Activated naive CD4-positive, alpha-beta T cell treated with anti-CD3 and anti-CD28 coated beads, Interleukin-2, amount 50 U/mL, for 16 hours (primary cell): Measurements from ENCODE around the gene KCNJ12.
"Not testable (repeated sequence)": the region's sequence is repeated elsewhere in the genome, so short reads cannot be mapped to it uniquely, and the experiment has no call there.

Experiments
- DNase-seq: peaks from one replicate; pipeline ENCODE4 v3.0.0-alpha.2; 2020

The KCNJ12 gene

GRCh38 chr17:21408766-21409300 lies 32.7 kb downstream of the KCNJ12 start:
- DNase-seq, result peak; percentile 5

- peak; percentile 4 for DNase-seq
These were observed 33.2 kb downstream of the KCNJ12 start for GRCh38 chr17:21409388-21409787.

- DNase-seq, result peak; percentile 8
These were observed 33.8 kb downstream of the KCNJ12 start for GRCh38 chr17:21409971-21410370.

- peak; percentile 2 for DNase-seq
These were observed 34.2 kb downstream of the KCNJ12 start for GRCh38 chr17:21410371-21410770.

GRCh38 chr17:21410906-21411678 lies 34.9 kb downstream of the KCNJ12 start:
- DNase-seq, result peak; percentile 4

GRCh38 chr17:21411679-21412205 lies 35.6 kb downstream of the KCNJ12 start:
- DNase-seq, result not testable (repeated sequence)

GRCh38 chr17:21412207-21412681 lies 36.1 kb downstream of the KCNJ12 start:
- DNase-seq, result peak; percentile 5

GRCh38 chr17:21413570-21414279 lies 37.6 kb downstream of the KCNJ12 start:
- peak; percentile 2 for DNase-seq

- peak; percentile 8 for DNase-seq
These were observed 38.5 kb downstream of the KCNJ12 start for GRCh38 chr17:21414616-21415015.

GRCh38 chr17:21415166-21415990 lies 39.2 kb downstream of the KCNJ12 start:
- DNase-seq, result peak; percentile 9

GRCh38 chr17:21416471-21416981 lies 40.4 kb downstream of the KCNJ12 start:
- peak; percentile 5 for DNase-seq

- DNase-seq, result peak; percentile 4
These were observed 41.2 kb downstream of the KCNJ12 start for GRCh38 chr17:21417349-21417748.

GRCh38 chr17:21417921-21418320 lies 41.8 kb downstream of the KCNJ12 start:
- DNase-seq, result no peak

- peak; percentile 6 for DNase-seq
These were observed 42.5 kb downstream of the KCNJ12 start for GRCh38 chr17:21418446-21419298.

- DNase-seq, result peak; percentile 51
These were observed 43.4 kb downstream of the KCNJ12 start for GRCh38 chr17:21419299-21420239.

- DNase-seq, result not testable (repeated sequence)
These were observed 44.4 kb downstream of the KCNJ12 start for GRCh38 chr17:21420503-21421090.

GRCh38 chr17:21421421-21422310 lies 45.5 kb downstream of the KCNJ12 start:
- not testable (repeated sequence) for DNase-seq
